Stimulated activated CD4-positive, alpha-beta T cell treated with anti-CD3 and anti-CD28 coated beads, Interleukin-2, amount 100 ng/mL, for 24 hours (primary cell): Measurements from ENCODE around the gene TXNDC17.

Source experiments
- DNase-seq, 2 donors: peaks; one replicate each; pipeline ENCODE4 v3.0.0-alpha.2; 2020

The TXNDC17 gene

DNA sequence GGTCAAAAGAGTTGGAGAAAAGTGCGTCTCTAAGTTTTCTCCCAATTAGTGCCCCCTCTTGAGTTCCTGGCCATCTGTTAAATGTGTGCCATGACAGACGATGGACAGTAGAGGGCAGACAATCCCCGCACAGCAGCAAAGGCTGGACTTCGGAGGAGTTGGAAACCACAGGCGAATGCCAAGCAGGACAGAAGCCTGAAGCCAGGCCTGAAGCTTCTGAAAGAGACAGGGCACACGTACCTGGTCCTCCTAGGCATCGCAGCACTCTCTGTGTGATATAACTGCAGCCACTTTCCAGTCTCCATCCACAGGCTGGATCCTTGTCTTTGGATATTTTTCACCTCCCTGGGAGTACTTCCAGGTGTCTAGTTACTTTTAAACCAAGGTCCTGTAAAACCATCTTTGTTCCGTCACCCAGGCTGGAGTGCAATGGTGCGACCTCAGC, 25.2 kb downstream of the TXNDC17 start:
- peak; percentile 47 to 60 for DNase-seq

GRCh38 chr17:6666557-6666956, 25.7 kb downstream of the TXNDC17 start:
- DNase-seq = no peak

- no peak for DNase-seq
These were observed 26.7 kb downstream of the TXNDC17 start for GRCh38 chr17:6667516-6667915.

DNA sequence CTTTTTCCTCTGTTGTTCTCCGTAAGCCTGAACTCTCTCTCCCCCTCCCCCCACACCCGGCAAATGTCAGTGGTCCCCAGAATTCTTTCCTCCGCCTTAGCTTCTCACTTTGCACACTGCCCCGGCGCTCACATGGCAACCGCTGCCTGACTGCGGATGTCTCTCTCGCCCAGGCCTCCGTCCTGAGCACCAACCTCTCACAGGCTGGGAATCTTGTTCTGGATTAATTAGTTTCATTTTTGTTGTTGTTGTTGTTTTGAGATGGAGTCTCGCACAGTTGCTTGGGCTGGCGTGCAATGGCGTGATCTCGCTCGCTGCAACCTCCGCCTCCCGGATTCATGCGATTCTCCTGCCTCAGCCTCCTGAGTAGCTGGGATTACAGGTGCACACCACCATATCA, 27.4 kb downstream of the TXNDC17 start:
- DNase-seq = no peak

GRCh38 chr17:6668727-6669425, 28.0 kb downstream of the TXNDC17 start:
- no peak for DNase-seq

GRCh38 chr17:6669479-6670212, 28.8 kb downstream of the TXNDC17 start:
- DNase-seq = no peak

- no peak for DNase-seq
These were observed 29.7 kb downstream of the TXNDC17 start for GRCh38 chr17:6670571-6670970.

DNA sequence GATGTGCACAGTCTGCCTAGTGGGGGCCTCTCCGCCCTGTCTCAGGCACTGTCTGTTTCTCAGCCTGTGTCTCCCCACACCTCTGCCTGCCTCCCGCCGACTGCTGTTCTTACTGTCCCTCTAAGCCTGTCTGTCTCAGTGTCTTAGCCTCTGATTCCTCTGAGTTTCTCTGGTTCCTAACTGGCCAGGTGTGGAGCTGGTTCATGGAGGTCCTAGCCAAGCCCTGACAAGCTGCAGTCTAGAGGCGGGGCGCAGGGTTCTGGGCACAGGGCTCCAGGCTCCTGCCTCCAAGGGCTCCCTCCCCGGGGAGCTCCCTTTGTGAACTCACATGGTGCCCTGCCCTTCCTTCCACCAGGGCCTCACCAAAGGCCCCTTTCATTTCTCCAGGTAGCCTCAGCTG, 30.1 kb downstream of the TXNDC17 start:
- no peak for DNase-seq

- no peak for DNase-seq
These were observed 30.6 kb downstream of the TXNDC17 start for GRCh38 chr17:6671431-6671830.

DNA sequence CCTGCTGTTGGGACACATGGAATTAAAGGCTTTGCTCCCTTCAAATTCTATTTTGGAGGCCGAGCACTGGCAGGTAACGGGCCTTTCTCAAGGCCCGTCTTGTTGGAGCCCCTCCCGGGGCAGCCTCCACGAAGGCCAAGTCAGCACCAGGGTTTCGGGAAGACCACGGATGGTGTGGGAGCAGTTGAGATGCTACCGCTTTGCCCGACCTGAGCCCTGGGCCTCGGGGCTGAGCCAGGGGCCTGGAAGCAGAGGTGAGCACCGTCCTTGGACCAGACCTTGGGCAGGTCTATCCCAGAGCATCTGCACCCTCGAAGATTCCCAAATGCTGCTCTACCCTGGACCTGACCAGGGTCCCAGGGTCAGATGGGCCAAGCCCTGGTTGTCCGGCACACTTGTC, 33.7 kb downstream of the TXNDC17 start:
- DNase-seq = no peak

DNA sequence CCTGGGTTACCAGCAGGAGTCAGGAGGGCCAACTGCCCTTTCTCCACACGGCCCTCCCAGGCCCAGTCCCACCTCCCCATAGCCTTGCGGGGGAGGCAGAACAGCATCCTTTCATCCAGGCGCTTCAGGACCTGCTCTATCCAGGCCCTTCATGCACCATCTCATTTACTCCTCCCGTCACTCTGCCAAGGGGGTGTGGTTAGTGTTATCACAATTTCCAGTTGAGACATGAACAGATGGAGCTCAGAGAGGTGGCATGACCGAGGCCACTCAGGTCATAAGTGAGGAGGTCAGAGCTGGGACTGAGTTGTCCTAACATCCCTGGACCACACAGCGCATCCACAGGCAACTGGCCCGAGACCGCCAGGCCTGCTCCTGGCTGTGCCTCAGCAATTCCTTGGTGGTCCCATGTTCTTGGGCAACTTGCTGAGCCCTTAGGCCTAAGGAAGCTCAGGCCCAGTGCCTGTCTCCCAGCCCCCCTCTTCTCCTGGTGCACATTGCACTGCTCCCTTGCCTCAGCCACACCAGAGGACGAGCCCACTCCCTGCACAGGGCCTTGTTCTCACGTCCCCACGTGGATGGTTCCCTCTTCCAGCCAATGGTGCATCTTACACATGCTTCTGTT, 34.5 kb downstream of the TXNDC17 start:
- DNase-seq = no peak

- DNase-seq = no peak
These were observed 35.9 kb downstream of the TXNDC17 start for GRCh38 chr17:6676802-6677157.

DNA sequence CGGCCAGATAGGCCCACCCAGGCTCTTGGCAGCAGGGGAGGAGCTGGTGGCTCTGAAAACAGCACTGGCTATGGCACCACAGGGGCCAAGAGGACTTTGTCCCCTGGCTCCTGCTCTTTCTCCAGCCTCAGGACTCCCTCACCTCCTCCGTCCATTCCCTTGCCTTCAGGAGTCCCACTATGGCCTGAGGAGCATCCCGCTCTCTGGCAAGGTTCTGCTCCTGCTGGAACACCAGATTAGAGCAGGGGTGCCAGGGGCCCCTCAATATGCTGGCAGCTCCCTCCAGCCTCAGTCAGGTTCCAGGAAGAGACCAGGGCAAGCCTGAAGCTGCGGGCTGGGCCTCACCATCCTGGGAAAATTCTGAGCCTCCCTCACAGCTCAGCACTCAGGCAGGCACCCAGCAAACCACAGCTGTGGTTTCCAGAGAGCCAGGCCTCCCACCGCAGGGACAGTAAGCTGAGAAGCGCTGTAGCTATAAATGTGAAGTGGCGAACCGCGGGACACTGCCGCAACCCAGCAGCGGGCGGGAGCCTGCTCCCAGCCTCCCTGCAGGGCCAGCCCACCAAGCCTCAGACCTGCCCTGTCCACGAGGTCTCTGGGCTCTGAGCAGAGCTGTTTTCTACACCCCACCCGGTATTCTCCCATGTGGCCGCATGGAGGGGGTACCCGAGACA, 36.4 kb downstream of the TXNDC17 start:
- peak in 1 of 2 donors; percentile 24 for DNase-seq

- no peak for DNase-seq
These were observed 37.1 kb downstream of the TXNDC17 start for GRCh38 chr17:6677946-6678345.

- no peak for DNase-seq
These were observed 38.4 kb downstream of the TXNDC17 start for GRCh38 chr17:6679241-6679640.

DNA sequence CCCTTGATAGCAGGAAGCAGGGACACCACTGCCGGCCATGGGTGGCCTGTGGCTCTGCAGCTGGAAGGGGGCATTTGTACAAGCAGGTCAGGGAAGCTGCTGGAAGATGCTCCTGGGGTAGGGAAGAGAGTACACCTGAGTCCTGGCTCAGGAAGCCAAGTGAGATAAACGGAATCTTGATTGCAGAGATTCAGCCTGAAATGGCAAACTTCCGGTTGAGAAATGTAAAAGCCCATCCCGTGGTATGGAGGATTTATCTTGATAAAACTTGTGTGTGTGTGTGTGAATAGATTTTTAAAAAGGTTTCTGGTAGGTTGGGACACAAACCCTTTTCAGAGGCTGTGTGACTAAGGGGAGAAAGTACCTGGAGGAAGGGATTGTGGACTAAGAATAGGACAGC, 40.3 kb downstream of the TXNDC17 start:
- no peak for DNase-seq

GRCh38 chr17:6681671-6682070, 40.8 kb downstream of the TXNDC17 start:
- no peak for DNase-seq

DNA sequence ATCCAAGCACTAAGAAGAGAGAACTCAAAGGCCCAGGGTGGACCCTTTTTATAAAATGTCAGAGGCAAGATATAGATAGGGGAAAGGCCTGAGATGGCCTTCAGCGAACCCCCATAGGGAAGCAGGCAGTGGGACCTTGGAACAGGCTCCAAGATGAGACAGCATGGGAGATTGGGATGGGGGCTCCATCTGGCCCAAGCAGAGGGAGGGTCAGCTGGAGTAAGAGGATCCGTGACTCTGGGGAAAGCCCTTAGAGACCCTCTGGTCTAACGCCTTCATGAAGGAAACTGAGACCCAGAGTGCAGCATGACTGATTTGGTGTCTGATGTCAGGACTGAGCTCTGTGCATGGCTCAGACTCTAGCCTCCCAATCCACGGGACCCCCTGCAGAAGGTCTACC, 41.5 kb downstream of the TXNDC17 start:
- no peak for DNase-seq

- DNase-seq = no peak
These were observed 42.3 kb downstream of the TXNDC17 start for GRCh38 chr17:6683081-6683684.

DNA sequence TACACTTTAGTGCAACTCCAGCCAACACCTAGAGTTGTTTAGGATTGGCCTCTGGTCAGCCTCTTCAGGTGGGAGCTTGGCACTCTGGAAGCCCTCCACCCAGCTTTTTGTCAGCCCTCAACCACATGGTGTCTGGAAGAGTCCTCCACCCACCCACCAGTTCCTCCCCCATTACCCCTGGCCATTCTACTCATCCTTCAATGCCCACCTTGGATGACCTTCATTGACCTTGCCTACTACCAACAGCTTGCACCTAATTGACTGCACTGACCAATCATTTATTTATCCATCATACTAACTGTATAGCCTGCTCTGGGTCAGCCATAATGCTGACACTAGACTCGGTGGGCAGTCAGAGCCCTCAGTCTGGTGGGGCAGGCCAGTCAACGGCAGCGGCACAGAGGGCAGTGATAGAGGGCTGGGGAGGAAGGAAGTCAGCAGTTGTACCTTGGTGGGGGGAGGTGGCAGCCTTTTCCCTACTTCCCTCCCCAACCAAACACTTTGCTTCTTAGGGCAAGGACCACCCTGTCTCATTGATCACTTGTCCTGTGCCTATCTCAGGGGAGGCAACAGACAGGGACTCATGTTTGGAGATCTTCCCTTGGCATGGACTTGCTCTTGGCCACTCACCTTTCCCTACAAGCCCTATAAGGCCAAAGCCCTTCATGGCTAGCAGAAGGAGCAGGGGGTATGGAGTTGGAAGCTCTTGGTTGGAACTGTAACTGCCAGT, 43.0 kb downstream of the TXNDC17 start:
- DNase-seq = no peak

GRCh38 chr17:6684460-6684783, 43.6 kb downstream of the TXNDC17 start:
- DNase-seq = no peak
